Mesodermal cell (in vitro differentiated cells): ENCODE results near the gene MXD3.
"Not testable (repeated sequence)": the region's sequence is repeated elsewhere in the genome, so short reads cannot be mapped to it uniquely, and the experiment has no call there.

Experiments used
- H3K27ac ChIP-seq: 2 replicates; pipeline ENCODE4 v1.7.0; 2013; ENCODE audit warnings: mild to moderate bottlenecking, low read depth, low read length, moderate library complexity; ENCODE audit not compliant: severe bottlenecking
- H3K36me3 ChIP-seq: 2 replicates; pipeline ENCODE4 v1.7.1; 2013; ENCODE audit warnings: mild to moderate bottlenecking, low read length, moderate library complexity; ENCODE audit not compliant: control insufficient read depth, insufficient read depth
- H3K4me1 ChIP-seq: one replicate; pipeline ENCODE4 v1.7.1; 2013; ENCODE audit warnings: mild to moderate bottlenecking, low read length; ENCODE audit not compliant: insufficient read depth, control insufficient read depth, poor library complexity, severe bottlenecking
- H3K4me3 ChIP-seq: 2 replicates; pipeline ENCODE4 v1.7.0; 2013; ENCODE audit warnings: low read length, control low read depth, mild to moderate bottlenecking; ENCODE audit not compliant: insufficient read depth, poor library complexity, severe bottlenecking; ENCODE audit errors: extremely low read depth
- H3K9me3 ChIP-seq: 2 replicates; pipeline ENCODE4 v1.7.1; 2013; ENCODE audit warnings: mild to moderate bottlenecking, low read length, moderate library complexity; ENCODE audit not compliant: control insufficient read depth
- WGBS, 2 experiments: methylation state at CpG; one replicate each; pipeline ENCODE4 v1.1.5; 2013; ENCODE audit warnings: missing lambda C conversion rate in 2 of 2; ENCODE audit not compliant: insufficient coverage in 2 of 2; 5-methylcytosine and 5-hydroxymethylcytosine counted together

MXD3 gene

DNA sequence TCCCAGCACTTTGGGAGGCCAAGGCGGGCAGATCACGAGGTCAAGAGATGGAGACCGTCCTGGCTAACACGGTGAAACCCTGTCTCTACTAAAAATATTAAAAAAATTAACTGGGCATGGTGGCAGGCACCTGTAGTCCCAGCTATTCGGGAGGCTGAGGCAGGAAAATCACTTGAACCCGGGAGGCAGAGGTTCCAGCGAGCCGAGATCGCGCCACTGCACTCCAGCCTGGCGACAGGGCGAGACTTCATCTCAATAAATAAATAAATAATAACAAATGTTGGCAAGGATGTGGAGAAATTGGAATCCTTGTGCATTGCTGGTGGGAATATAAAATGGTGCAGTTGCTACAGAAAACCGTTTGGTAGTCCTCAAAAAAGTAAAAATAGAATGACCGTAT, 31.3 kb upstream of the MXD3 start:
- not testable (repeated sequence) for H3K4me1 ChIP-seq, H3K9me3 ChIP-seq, H3K27ac ChIP-seq, H3K4me3 ChIP-seq
- 90 to 100% methylated on average over 5 of the region's 14 CpGs for WGBS, 2 experiments
- H3K36me3 ChIP-seq = peaks cover 65% of the 10 kb centered on the region

DNA sequence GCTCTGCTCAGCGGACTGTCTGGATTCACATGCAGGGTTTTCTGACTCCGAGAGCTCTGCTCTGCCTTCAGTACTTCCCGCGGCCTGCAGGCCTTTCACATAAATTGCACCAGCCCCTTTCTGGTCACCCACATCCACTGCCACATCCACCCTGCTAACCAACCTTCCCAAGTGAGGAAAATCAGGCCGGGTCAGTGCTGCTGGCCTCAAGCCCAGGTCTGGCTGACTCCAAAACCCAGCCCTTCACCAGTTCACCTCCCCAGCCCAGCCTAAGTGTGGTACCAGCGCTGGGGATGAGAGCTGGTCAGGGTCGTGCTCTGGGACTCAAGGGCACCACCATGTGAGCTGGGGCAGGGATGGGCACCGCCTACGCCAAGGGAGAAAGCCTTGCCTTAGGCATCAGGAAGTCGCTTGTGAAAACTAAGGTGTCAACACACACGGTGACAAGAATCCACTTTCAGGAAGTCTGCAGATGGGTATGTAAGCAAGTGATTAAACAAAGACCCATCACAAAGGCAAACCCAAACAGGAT, 27.5 kb upstream of the MXD3 start:
- peaks cover 76% of the 10 kb centered on the region for H3K36me3 ChIP-seq
- WGBS, 2 experiments = 89 to 96% methylated on average over 8 to 9 of the region's 11 CpGs
- H3K4me1 ChIP-seq = peaks cover 8% of the 10 kb centered on the region
- H3K27ac ChIP-seq = peak overlapping the region; percentile 36
- no peak overlapping the region for H3K4me3 ChIP-seq
- no peaks in the 10 kb centered on the region for H3K9me3 ChIP-seq

DNA sequence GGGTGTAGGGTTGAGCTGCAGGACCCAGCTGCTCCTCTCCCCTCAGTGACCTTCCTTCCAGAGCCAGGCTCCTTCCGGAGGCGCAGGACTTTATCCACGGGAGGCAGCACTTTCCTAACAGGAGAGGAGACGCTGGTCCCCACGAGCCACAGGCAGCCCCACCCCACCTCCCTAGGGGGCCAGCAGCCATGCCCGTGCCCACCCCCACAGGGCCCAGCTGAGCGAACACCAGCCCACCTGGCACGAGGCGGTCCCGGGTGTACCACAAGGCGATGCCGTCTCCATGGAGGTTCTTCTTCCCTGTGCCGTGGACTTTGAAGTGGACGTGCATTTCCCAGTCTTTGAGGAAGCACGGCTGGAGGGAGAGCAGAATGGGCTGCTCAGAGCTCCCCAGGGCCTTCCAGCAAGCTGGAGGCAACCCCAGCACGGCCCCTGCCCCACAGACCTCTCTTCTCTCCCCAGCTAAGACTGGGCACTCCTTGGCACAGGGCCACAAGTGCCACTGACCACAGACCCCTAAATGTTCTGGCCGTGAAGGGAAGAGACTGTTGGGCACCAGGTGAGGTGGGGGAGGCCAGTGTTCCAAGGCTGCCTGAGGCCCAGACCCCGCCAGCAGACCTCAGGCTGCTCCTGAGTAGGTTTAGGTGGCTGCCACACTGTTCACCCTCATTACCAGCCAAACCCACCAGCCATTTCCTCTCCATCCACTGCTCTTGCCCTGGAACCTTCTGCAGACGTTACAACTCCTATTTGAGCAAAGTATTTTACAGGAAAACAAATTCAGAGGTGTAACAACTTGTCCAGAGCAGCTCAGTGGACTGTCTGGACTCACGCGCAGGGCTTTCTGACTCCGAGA, 26.8 kb upstream of the MXD3 start:
- 91 to 96% methylated on average over 15 to 19 of the region's 22 CpGs for WGBS, 2 experiments
- Histone ChIP-seq H3K27ac (no peak overlapping the region), H3K36me3 (peaks cover 77% of the 10 kb centered on the region), H3K4me3 (no peak overlapping the region), H3K9me3 (no peaks in the 10 kb centered on the region), H3K4me1 (peaks cover 8% of the 10 kb centered on the region)

DNA sequence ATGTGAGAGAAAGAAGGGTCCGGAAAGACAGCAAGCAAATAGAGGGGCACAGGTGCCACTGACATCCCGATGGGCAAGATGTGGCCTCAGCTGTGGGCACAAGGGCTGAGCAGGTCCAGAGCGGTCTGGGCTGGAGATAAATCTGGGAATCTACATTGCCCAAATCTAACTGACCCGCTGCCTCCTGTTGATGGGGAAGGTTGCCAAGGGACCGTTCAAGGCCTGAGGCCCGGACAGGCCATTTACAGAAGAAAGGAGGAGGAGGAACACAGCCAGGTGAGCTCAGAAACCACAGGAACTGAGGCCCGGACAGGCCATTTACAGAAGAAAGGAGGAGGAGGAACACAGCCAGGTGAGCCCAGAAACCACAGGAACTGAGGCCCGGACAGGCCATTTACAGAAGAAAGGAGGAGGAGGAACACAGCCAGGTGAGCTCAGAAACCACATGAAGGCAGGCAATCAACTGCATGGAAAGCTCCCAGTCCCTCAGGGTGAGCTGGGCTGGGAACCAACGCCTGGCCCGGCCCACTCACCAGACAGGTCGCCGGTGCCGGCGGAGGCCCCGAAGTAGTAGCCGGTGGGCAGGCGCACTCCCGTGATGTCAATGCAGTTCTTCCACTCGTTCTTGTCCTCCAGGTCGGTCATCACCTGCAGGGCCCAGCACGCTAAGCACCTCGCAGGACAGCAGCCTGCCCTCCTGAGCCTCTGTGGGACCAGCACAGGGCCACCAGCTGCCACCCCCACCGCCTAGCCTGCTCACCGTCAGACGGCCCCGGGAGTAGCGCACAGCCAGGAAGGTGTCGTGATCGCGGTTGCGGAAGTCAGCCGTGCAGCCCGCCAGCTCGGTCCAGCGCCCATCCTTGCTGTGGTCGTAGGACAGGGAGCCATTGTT, 25.2 kb upstream of the MXD3 start:
- H3K4me3 ChIP-seq = no peak overlapping the region
- no peaks in the 10 kb centered on the region for H3K9me3 ChIP-seq
- no peak overlapping the region for H3K27ac ChIP-seq
- H3K4me1 ChIP-seq = peaks cover 8% of the 10 kb centered on the region
- WGBS, 2 experiments = 94 to 95% methylated on average over 30 to 34 of the region's 36 CpGs
- H3K36me3 ChIP-seq = peaks cover 78% of the 10 kb centered on the region

DNA sequence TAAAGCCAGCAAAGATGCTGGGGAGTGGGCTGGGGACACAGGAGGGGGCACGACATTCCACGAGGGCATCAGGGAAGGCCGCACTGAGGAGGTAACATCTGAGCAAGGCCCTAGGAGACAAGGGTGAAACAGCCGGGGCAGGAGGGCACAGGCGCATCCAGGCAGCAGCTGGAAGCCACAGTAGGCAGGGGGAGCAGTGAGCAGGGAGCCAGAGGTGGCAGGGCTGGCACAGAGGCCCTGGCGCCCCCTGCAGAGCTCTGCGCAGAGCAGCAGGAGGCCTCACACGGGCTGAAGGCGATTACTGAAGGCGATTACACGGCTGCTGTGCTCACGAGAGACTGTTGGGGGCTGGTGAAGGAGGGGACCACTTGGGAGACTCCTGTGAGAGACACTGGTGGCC, 24.4 kb upstream of the MXD3 start:
- 89 to 96% methylated on average over 11 to 12 of the region's 12 CpGs for WGBS, 2 experiments
- Histone ChIP-seq H3K4me3 (no peak overlapping the region), H3K27ac (no peak overlapping the region), H3K9me3 (no peaks in the 10 kb centered on the region), H3K4me1 (peaks cover 8% of the 10 kb centered on the region), H3K36me3 (peaks cover 76% of the 10 kb centered on the region)

DNA sequence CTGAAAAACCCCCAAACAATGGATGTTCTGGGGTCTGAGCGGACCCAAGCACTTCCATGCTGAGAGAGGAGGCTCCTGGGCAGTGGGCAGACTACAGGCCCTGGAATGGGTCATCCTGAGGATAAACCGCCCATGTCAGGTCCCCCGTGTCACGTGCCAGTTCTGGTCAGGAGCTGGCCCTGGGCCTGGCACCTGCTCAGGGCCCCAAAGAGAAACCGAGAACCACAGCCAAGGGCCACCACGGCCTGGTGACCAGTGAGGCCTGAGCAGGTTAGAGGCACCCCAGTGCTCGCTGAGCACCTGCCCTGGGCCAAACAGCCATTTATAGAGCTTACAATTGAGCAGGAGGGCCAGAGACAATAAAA, 24.0 kb upstream of the MXD3 start:
- peaks cover 8% of the 10 kb centered on the region for H3K4me1 ChIP-seq
- no peak overlapping the region for H3K27ac ChIP-seq
- H3K4me3 ChIP-seq = no peak overlapping the region
- H3K9me3 ChIP-seq = no peaks in the 10 kb centered on the region
- H3K36me3 ChIP-seq = peaks cover 80% of the 10 kb centered on the region
- WGBS, 2 experiments = 96 to 100% methylated on average over 7 of the region's 7 CpGs

DNA sequence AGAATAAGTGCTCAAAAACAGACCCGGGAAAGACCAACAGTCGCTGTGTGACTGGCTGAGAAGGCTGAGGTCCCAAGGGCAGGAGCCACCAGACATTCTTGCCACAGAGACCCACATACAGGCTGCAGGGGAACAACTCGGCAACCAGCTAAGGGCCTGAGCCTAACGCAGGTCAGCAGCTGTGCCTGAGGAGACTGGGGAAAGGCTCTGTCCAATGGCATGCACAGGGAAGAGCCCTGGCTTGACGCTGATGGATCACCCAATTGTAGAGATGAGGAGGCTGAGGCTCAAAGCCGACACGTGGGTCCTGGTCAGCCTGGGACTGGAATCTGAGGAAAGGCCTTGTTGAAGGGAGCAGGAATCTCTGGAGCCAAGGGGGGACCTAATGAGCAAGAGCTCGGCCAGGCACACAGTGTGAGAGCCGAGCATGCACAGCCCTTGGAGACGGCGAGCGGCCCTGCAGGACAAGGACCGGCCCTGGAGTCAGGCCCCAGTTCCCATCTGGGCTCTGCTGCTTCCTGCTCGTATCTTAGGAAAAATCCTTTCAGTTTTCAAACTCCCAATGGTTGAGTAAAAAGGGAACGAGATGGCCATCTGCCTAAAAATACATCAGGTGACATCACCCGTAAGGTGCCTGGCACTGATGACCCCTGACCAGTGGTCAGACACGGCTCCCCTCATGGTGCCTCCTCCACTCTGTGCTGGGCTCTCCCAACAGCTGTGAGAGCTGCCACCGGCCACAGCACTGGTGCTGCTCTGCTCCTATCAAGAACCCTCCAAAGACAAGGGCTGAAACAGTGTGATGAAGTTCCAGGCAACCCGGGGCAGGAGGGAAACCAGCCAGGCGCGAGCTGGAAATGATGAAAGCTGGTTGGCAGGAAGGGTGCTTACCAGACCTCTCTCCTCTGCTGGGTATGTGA, 23.3 kb upstream of the MXD3 start:
- Histone ChIP-seq H3K9me3 (no peaks in the 10 kb centered on the region), H3K27ac (no peak overlapping the region), H3K36me3 (peaks cover 86% of the 10 kb centered on the region), H3K4me3 (no peak overlapping the region), H3K4me1 (peaks cover 7% of the 10 kb centered on the region)
- WGBS, 2 experiments = 94 to 95% methylated on average over 20 of the region's 21 CpGs

DNA sequence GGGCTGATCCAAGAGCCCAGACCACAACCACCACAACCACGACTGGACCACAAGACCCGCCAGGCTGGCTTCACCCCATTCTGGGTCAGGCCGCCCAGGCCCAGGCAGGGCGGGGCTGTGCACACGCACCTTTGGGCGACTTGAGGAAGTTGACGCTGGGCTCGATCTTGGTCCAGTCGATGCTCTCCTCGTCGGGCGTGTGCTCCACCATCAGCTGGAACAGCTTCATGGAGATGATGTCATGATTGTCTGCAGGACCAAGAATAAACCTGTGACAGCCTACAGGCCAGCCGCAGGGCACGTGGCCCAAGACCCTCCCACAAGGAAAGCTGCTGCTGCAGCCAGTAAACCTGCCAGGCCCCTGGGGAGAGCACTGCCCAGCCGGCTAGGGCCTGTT, 22.5 kb upstream of the MXD3 start:
- no peak overlapping the region for H3K27ac ChIP-seq
- no peak overlapping the region for H3K4me3 ChIP-seq
- H3K9me3 ChIP-seq = no peaks in the 10 kb centered on the region
- H3K36me3 ChIP-seq = peaks cover 92% of the 10 kb centered on the region
- H3K4me1 ChIP-seq = no peaks in the 10 kb centered on the region
- WGBS, 2 experiments = 90 to 98% methylated on average over 14 of the region's 15 CpGs

DNA sequence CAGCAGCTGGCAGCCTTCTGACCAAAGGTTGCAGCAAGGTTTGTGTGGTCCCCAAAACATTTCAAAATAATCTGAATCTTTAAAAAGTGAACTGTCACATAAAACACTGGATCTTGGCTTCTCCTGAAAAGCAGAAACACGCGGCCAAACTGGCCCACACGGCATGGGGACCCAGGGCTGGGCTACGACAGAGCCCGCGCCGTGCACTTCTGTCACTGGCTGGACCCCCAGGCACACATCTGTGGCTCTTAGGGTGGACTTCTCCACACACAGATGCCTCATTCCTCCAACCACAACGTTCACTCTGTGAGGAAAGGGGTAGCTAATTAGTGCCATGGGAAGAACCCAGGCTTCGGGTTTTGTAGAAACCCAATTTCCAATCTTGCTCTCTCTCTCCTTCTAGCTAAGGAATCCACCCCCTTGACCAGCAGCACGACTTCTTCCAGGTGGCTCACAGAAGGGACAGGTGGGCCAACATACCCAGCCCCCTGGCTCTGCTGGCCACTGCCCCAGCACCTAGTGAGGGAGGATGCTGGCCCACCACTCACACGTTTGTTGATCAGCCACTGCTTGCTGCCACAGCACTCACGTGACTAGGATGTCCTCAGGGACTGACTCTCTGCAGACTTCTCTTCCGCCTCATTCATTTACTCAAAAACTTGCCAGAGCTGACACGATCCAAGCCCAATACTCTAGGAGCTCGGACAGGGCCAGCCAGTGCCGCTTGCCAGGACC, 21.9 kb upstream of the MXD3 start:
- 97% methylated on average over 10 to 13 of the region's 16 CpGs for WGBS, 2 experiments
- Histone ChIP-seq H3K27ac (no peak overlapping the region), H3K36me3 (peaks cover 90% of the 10 kb centered on the region), H3K4me1 (no peaks in the 10 kb centered on the region), H3K9me3 (no peaks in the 10 kb centered on the region), H3K4me3 (no peak overlapping the region)

DNA sequence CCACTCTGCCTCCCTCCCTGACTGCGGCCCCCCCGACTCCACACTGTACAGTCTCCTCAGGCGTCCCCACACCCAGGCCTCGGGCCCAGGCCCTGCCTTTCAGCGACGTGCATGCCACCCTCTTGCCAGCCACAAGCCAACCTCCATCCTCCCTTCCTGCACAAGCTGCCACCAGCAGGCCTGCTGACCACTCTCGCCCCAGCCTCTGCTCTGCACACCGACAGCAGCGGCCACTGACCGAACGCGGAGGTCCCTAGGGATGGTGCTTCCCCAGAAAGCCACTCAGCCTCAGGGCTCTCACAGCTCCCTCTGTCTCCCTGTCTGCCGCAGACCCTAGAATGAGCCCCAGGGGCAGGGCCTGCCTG, 21.2 kb upstream of the MXD3 start:
- no peak overlapping the region for H3K27ac ChIP-seq
- H3K36me3 ChIP-seq = peaks cover 92% of the 10 kb centered on the region
- no peaks in the 10 kb centered on the region for H3K9me3 ChIP-seq

More for the DNA sequence above, 21.2 kb upstream of the MXD3 start:
- WGBS, 2 experiments = 99% methylated on average over 11 to 12 of the region's 13 CpGs
- no peak overlapping the region for H3K4me3 ChIP-seq
- no peaks in the 10 kb centered on the region for H3K4me1 ChIP-seq
